Panc1 (cell line): Measurements from ENCODE around the gene PRF1. TPM values are rescaled to one million over a fixed set of nuclear protein-coding genes. Genes with fewer than 3 reads are reported as not detected.

Source experiments
- ATAC-seq: fragments of 200-7000 bp; cut with Tn5 transposase; 2 replicates; pipeline ENCODE4 v1.9.1; 2020; ENCODE audit warnings: mild to moderate bottlenecking, moderate library complexity
- BruUV-seq: library from RNA; stranded (reverse); fragments of 400-500 nt; replicated peaks from 2 replicates; lab custom pipeline; 2021; lab: Mats Ljungman, UMichigan
- CTCF ChIA-PET: fragments of 300-600 bp; sonication (Branson Sonifier 250); formaldehyde crosslinking; loops from one replicate; lab custom pipeline; 2022; ENCODE audit warnings: antibody characterized with exemption; lab: Charles Lee
- POLR2A ChIA-PET: fragments of 300-600 bp; sonication (Branson Sonifier 250); formaldehyde crosslinking; loops from one replicate; lab custom pipeline; 2022; ENCODE audit warnings: antibody characterized with exemption; lab: Charles Lee
- DNase-seq: peaks from one replicate; pipeline ENCODE4 v3.0.0-alpha.2; 2010; ENCODE audit warnings: low read depth, low spot score
- H3K27ac ChIP-seq: 2 replicates; pipeline ENCODE4 v1.5.1; 2011; ENCODE audit warnings: mild to moderate bottlenecking, low read length, inconsistent platforms
- H3K27me3 ChIP-seq: fragments of 200-500 bp; sonication (Bioruptor generic); 2 replicates; pipeline ENCODE4 v1.6.0; 2014; ENCODE audit warnings: low read length, inconsistent platforms; ENCODE audit not compliant: control insufficient read depth, insufficient read depth
- H3K36me3 ChIP-seq: fragments of 200-500 bp; sonication (Bioruptor generic); 2 replicates; pipeline ENCODE4 v1.5.1; 2014; ENCODE audit warnings: inconsistent platforms, mild to moderate bottlenecking, low read length, moderate library complexity; ENCODE audit not compliant: control insufficient read depth, insufficient read depth
- H3K4me1 ChIP-seq: 2 replicates; pipeline ENCODE4 v1.5.1; 2011; ENCODE audit warnings: inconsistent platforms, mild to moderate bottlenecking, low read length, moderate library complexity; ENCODE audit not compliant: control insufficient read depth, insufficient read depth
- H3K4me3 ChIP-seq, 2 experiments: 2 replicates each; pipeline ENCODE4 v1.5.1; 2011 to 2012; ENCODE audit warnings: low read depth in 2 of 2, low read length in 2 of 2, mild to moderate bottlenecking in 2 of 2, inconsistent platforms in 1 of 2, moderate library complexity in 1 of 2
- H3K9me3 ChIP-seq: fragments of 200-500 bp; sonication (Bioruptor generic); 2 replicates; pipeline ENCODE4 v1.5.1; 2014; ENCODE audit warnings: low read depth, mild to moderate bottlenecking, inconsistent platforms, low read length, moderate library complexity; ENCODE audit not compliant: control insufficient read depth, insufficient read depth
- CTCF ChIP-seq: fragments of 450-650 bp; IDR thresholded peaks from 2 replicates; pipeline ENCODE4 v1.5.1; 2017; ENCODE audit warnings: mild to moderate bottlenecking
- POLR2AphosphoS5 ChIP-seq: IDR thresholded peaks from 2 replicates; pipeline ENCODE4 v1.6.1; 2012; ENCODE audit warnings: mild to moderate bottlenecking, low read depth, low read length, moderate library complexity
- REST ChIP-seq, 2 experiments: IDR thresholded peaks; 2 replicates each; pipeline ENCODE4 v1.6.1; 2011 to 2012; ENCODE audit warnings: low read depth in 2 of 2, control low read depth in 1 of 2, low read length in 1 of 2, mild to moderate bottlenecking in 1 of 2, moderate library complexity in 1 of 2; ENCODE audit not compliant: insufficient read depth in 1 of 2
- SIN3A ChIP-seq: IDR thresholded peaks from 2 replicates; pipeline ENCODE4 v1.6.1; 2012; ENCODE audit warnings: low read depth, mild to moderate bottlenecking, low read length, moderate library complexity, borderline replicate concordance; ENCODE audit not compliant: insufficient read depth
- TCF7L2 ChIP-seq: IDR thresholded peaks from 2 replicates; pipeline ENCODE4 v1.6.1; 2011; ENCODE audit warnings: mild to moderate bottlenecking, low read depth, low read length, inconsistent platforms
- in situ Hi-C: cut with HindIII; loops from 2 replicates; pipeline ENCODE4 v1.10.0; 2016; ENCODE audit warnings: low sequenced_read_pairs, low pct_unique_long_range_greater_than_20kb
- intact Hi-C: fragments of 100-400 bp; cut with micrococcal nuclease; formaldehyde crosslinking; loops from one replicate; pipeline ENCODE4 v1.10.0; 2022; ENCODE audit not compliant: unreplicated experiment
- total RNA-seq: library from RNA; stranded (reverse); gene quantifications from one replicate; pipeline ENCODE4 v1.2.1, GENCODE V29; 2021; ENCODE audit not compliant: unreplicated experiment

The PRF1 gene
- total RNA-seq, 1 experiment from 2014 or later: not detected

- no peak for ATAC-seq
- DNase-seq: no peak
- intact Hi-C loops (no loop called here), in situ Hi-C loops (no loop called here)
- Histone ChIP-seq H3K4me3 (no peak overlapping the region), H3K36me3 (no peaks in the 10 kb centered on the region), H3K27ac (no peak overlapping the region), H3K4me1 (no peaks in the 10 kb centered on the region), H3K9me3 (no peaks in the 10 kb centered on the region), H3K27me3 (peaks cover 14% of the 10 kb centered on the region)
- POLR2A ChIA-PET: no interaction called here
- CTCF ChIA-PET: interaction anchor here (0.7 kb wide), 1 partner anchor 95 kb away, joined by 3 read pairs; no protein-coding TSS in a partner anchor
- BruUV-seq: no TSS peak
- no peak for TF ChIP-seq REST (IDR thresholded peaks at IDR 0.05; ENCODE audit: insufficient read depth in 1 of 2, low read depth in 2 of 2, low read length in 1 of 2)
Observed at GRCh38 chr10:70590655-70591416, 11.7 kb downstream of the PRF1 start.

- ATAC-seq (no peak), DNase-seq (no peak)
- intact Hi-C loops (no loop called here), in situ Hi-C loops (no loop called here)
- no peaks in the 10 kb centered on the region for H3K4me1 ChIP-seq
- no peaks in the 10 kb centered on the region for H3K9me3 ChIP-seq
- peaks cover 14% of the 10 kb centered on the region for H3K27me3 ChIP-seq
- H3K4me3 ChIP-seq: no peak overlapping the region
- no peak for TF ChIP-seq POLR2AphosphoS5
- no peak for TF ChIP-seq TCF7L2
- TF ChIP-seq CTCF: no peak
- TF ChIP-seq SIN3A: no peak
- no peak for TF ChIP-seq REST (IDR thresholded peaks at IDR 0.05; ENCODE audit: insufficient read depth in 1 of 2, low read depth in 2 of 2, low read length in 1 of 2)
- no peaks in the 10 kb centered on the region for H3K36me3 ChIP-seq
- ChIA-PET CTCF (interaction anchor here (0.6 kb wide), 1 partner anchor 47 kb away, joined by 3 read pairs; no protein-coding TSS in a partner anchor), POLR2A (no interaction called here)
- no peak overlapping the region for H3K27ac ChIP-seq
- BruUV-seq: no TSS peak
Observed at GRCh38 chr10:70589762-70590654, 12.5 kb downstream of the PRF1 start.
